NCI-H2171 treated with DMSO at 0.1 percent for 48 hours (cell line): Measurements from ENCODE around the gene PLRG1.
"Not testable (repeated sequence)": the region's sequence is repeated elsewhere in the genome, so short reads cannot be mapped to it uniquely, and the experiment has no call there.

Source experiments
- DNase-seq: peaks from one replicate; lab custom pipeline; 2025; lab: John Stamatoyannopoulos, UW

Gene PLRG1

DNA sequence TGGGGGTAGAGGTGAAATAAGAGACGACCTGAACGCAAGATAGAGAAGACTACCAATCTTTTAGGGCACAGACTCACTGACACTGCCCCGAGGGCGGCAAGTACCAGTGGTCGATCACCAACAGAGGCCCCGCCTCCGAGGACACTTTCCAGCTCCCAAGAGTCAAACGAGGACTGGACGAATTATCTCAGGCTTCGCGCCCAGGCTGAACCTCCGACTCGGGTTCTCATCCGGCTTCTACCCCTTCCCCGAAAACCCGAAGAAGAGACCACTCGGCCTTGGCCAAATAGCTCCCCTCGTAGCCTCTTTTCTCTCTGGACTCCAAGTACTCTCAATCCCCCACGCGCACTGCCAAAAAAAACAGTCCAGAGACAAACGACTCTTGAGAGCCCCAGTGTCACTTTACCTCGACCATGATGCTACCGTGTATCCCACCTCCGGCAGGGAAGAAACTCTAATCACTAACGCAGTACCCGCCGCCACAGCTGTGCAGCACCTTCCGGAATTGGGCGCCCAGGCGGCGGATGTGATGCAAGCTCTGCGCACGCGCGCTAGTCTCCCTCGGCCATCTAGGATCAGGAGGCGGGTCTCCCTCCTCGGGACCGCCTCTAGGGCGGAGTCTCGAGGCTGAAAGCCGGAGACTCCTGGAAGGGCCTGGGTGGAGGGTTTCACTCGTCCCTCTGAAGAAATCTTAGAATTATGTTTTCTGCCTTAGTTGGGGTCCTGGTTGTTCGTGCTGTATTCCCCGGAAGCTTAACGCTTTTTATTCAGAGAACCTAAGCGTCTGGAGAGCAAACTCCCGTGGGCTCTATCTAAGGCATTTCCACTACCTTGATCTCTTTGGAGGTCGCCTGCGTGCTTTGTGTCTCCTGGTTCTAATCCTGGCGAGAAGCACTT lies at the start of gene PLRG1:
Gene PLRG1 (minus strand): TSS at position 507 of the 897 bp plus-strand sequence. CDS start 92 bp downstream, at position 415.
- peak; percentile 86 for DNase-seq

DNA sequence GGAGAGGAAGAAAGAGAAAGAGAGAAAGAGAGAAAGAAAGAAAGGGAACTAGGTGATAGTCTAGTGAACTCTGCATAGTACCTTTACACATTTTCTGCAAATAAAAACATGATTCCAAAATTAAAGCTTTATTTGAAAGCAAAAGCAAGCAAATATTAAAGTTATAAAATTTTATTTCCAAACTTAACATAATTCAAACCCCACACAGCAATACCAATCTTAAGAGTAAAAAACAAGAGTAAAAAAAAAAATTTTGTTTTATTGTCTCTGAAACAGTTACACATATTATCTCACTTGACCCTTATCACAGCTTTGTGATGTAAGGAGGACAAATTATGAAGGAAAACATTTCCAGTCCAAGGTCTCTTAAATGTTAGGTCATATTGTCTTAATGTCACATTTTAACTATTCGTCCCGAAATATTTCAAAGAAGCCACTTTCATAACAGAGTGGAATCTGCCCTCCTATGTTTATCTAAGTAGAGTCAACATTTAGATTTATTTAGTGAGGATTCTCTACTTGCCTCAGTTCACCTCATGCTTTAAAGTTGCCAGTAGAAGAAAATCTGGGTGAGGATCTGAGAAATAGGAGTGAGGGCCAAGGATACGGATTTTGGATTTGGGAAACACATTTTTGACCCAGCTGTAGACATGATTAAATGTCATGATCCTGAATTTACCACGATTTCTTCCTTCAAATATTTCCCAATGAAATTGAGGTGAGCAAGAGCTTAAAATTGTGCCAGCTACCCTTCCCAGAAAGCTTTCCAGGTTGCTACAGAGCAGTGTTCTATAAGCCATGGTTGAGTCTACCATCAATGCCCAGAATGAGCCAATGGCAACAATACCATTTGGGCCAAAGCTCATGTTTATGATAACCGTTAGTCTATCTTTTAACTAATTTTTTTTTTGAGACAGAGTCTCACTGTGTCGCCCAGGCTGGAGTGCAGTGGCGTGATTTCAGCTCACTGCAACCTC lies 47.9 kb upstream of the PLRG1 start:
- DNase-seq, result no peak

DNA sequence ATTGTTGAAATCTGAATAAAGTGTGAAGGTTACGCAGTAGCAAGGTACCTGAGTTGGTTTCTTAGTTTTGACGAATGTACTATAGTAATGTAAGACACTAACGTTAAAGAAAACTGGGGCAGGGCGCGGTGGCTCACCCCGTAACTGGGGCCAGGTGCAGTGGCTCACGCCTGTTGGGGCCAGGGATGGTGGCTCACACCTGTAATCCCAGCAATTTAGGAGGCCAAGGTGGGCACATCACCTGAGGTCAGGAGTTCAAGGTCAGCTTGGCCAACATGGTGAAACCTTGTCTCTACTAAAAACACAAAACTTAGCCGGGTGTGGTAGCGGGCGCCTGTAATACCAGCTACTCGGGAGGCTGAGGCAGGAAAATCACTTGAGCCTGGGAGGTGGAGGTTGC lies 47.1 kb upstream of the PLRG1 start:
- DNase-seq, result not testable (repeated sequence)

GRCh38 chr4:154595807-154596206 lies 45.6 kb upstream of the PLRG1 start:
- DNase-seq, result no peak

GRCh38 chr4:154594343-154594742 lies 44.1 kb upstream of the PLRG1 start:
- not testable (repeated sequence) for DNase-seq

DNA sequence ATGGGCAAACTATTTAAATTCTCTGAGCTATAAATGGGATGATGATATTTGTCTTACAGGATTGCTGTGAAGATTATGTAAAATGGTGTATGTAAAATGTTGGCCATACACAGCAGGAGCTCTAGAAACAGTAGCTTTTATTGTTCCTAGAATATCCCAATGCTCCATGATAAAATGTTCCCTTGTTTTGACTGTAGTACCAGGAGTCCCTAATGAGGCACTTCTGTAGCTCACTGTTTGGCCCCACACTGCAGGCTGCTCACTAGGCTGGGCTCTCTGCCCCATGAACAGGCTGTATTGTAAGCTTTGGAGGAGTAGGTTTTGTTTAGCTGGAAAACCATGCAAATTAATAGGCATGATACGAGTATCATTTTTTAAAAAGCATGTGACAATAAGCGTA lies 43.7 kb upstream of the PLRG1 start:
- DNase-seq, result no peak

DNA sequence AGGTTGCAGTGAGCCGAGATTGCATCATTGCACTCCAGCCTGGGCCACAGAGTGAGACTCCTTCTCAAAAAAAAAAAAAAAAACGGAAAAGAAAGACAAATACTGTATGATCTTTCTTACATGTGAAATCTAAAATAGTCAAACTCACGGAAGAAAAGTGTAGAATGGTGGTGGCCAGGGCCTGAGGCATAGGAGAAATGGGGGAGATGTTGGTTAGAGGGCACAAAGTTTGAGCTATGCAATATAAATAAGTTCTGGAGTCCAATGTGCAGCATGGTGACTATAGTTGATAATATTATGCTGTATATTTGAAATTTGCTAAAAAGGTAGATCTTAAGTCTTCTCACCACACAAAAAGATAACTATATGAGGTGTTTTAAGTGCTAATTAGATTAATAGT lies 41.7 kb upstream of the PLRG1 start:
- DNase-seq, result no peak

DNA sequence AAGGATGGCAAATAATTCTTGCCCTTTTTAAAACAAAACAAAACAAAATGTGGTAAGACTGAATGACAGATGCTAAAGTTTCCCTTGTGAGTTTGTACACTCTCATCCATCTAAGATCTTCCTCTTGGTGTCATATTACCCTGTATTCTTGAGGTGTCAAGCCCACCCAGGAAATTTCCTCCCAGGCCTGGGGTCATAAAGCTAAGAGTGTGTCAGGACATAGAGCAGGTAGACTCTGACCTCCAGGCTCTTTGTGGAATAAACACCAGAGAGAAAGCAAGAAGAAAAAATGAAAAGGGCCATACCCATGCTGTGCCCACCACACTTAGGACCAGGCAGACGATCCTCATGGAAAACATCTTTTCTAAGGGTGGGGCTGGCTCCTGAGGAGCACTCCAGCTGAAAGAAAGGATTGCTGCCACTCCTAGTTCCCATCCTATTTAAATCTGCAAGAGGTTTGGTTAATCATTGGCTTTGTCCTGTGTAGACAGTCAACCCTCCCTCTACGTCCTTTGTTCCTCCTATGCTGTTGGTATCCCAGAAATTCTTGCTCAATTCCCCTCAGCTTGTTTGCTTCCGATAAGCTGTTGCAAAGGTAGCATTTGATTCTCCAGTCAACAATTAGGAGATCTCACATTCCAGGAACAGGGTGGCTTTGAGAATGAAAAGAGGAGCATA lies 40.3 kb upstream of the PLRG1 start, which contains the start of gene FGA:
Gene FGA (minus strand): TSS at position 414 of the 678 bp plus-strand sequence. CDS start 55 bp downstream, at position 359.
- no peak for DNase-seq

- no peak for DNase-seq
Measured at GRCh38 chr4:154589296-154590197, 39.3 kb upstream of the PLRG1 start.

- DNase-seq, result no peak
Measured at GRCh38 chr4:154588198-154588597, 38.0 kb upstream of the PLRG1 start.

DNA sequence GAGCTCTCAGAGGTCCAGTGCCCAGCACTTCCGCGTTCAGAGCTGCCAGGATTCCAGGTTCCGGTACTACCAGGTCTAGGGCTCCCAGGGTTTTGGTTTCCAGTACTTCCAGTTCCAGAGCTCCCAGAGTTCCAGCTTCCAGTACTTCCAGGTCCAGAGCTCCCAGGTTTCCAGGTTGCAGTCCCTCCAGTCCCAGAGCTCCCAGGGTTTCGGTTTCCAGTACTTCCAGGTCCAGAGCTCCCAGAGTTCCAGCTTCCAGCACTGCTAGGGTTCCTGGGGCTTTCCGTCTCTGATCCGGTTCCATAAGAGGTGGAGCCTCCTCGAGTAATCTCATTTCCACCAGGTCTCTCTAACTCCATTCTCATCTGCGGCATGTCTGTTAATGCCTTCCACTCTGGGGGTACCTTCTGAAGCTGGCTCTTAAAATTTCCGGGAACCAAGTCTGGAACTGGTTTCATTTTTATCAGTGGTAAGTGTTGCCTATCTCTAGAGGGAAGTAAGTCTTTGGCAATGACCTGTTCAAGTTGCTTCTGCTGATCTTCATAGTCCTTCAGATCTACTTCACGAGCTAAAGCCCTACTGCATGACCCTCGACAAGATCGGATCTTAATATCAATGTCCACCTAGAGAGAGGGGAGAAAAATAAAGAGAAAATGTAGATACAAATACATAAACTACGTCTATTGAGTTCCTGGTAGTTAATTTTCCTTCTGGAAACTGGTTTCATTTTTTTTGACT lies 36.3 kb upstream of the PLRG1 start:
- DNase-seq, result no peak

- no peak for DNase-seq
Measured at GRCh38 chr4:154585369-154586018, 35.3 kb upstream of the PLRG1 start.

GRCh38 chr4:154584259-154584658 lies 34.1 kb upstream of the PLRG1 start:
- DNase-seq, result no peak

- no peak for DNase-seq
Measured at GRCh38 chr4:154583677-154584076, 33.5 kb upstream of the PLRG1 start.

- DNase-seq, result no peak
Measured at GRCh38 chr4:154583230-154583629, 33.0 kb upstream of the PLRG1 start.

DNA sequence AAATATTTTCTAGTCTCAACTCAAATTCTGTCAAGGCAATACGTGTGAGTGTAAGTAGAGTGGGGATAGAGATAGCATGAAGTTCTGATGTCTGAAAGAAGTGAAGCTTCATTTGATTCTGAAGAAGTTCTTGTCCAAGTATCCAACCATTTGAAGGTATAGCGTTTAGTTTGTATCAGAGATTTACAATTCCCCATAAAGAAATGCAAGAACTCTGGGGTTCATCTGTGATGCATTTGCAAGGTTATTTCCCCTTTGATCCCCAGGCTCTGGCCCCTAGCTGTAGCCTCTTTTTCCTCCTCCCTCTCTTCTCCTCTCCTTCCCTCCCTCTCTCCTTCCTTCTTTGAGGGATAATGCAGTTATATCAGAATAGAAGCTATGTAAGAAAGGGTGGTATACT lies 32.5 kb upstream of the PLRG1 start:
- DNase-seq, result no peak

- DNase-seq, result no peak
Measured at GRCh38 chr4:154579927-154580326, 29.7 kb upstream of the PLRG1 start.

DNA sequence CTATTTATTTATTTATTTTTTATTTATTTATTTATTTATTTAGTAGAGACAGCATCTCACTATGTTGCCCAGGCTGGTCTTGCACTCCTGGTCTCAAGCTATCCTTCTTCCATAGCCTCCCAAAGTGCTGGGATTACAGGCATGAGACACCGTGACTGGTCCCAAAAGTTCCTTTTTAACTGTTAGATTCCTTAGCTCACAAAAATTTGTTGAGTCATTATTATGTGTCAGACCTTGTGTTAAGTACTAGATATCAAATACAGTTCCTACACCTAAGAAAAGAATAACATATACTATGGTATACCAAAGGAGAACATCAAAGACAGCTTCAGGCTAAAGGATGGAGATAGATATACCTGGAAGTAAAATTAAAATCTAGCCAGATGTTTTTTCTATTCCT lies 28.7 kb upstream of the PLRG1 start:
- DNase-seq, result no peak

DNA sequence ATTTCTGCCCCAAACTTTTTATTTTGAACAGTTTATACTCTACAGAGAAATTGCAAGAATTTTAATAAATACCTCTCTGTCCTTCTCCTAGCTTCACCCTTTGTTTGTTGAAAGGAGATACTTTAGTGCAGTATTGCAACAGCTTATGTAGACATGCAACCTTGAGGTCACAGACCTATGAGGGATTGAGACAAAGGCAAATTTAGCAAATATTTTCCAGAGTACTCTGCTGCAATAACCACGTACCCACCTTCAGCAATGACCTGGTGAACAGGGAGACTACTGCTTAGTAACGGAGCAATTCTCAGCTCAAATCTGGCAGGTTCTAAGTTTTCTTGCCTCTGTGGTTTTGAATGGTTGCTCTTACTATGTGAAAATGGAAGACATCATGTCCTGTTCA lies 27.1 kb upstream of the PLRG1 start:
- DNase-seq, result no peak

GRCh38 chr4:154574311-154574710 lies 24.1 kb upstream of the PLRG1 start:
- no peak for DNase-seq
